ENCODE data around the gene NCF4. TPM values are rescaled to one million over a fixed set of nuclear protein-coding genes. Genes with fewer than 3 reads are reported as not detected.

The NCF4 gene
- total RNA-seq, 1 experiment from 2014 or later = not detected

DNA sequence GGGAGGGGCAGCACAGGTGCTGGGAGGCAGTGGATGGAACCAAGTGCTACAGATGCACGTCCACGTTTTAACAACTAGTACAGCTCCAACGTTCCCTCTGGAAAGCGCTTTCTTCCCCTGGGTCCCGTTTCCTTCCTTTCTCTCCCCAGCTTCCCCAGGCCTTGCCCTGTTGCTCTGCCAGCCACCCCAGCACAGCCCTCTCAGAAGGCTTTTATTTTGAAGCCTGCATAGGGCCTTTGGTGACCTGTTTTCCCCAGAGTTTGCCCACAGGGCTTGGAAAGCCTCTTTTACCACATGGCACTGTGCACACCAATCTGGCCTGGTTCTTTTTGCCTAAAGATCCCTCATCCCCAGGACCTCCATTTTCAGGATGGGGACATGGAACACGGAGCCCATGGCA, 13.9 kb upstream of the NCF4 start:
- Histone ChIP-seq H3K56ac (ENCODE audit: insufficient read length, low read depth, low read length) (no peak overlapping the region), H3K4me2 (ENCODE audit: insufficient read depth, insufficient read length, low read length) (no peak overlapping the region), H3K79me2 (ENCODE audit: insufficient read depth, low read length) (no peaks in the 10 kb centered on the region), H4K8ac (replicated peaks; ENCODE audit: insufficient read length, low read depth, low read length) (no peak overlapping the region), H4K20me1 (ENCODE audit: control insufficient read depth, insufficient read depth, insufficient read length) (no peaks in the 10 kb centered on the region), H3K23ac (ENCODE audit: insufficient read length, low read depth, low read length) (no peak overlapping the region), H3K9ac (ENCODE audit: extremely low read depth, insufficient read length, low read length) (no peak overlapping the region), H3K18ac (ENCODE audit: insufficient read length, low read depth, low read length) (no peak overlapping the region), H3K79me1 (ENCODE audit: insufficient read depth, low read depth, low read length, poor library complexity, severe bottlenecking) (no peaks in the 10 kb centered on the region), H2BK20ac (ENCODE audit: low read depth, low read length, poor library complexity, severe bottlenecking) (no peak overlapping the region), H4K91ac (ENCODE audit: insufficient read length, low read depth, low read length) (no peak overlapping the region), H4K5ac (ENCODE audit: insufficient read length, low read depth, low read length) (no peak overlapping the region), H2AK5ac (ENCODE audit: insufficient read length, low read length) (no peak overlapping the region), H3K4me1 (ENCODE audit: insufficient read depth, low read length) (no peaks in the 10 kb centered on the region), H2BK15ac (ENCODE audit: low read depth, low read length) (no peak overlapping the region), H3K23me2 (ENCODE audit: insufficient read length, low read depth, low read length, poor library complexity, severe bottlenecking) (no peaks in the 10 kb centered on the region), H3K27me3 (ENCODE audit: insufficient read depth, low read length) (no peaks in the 10 kb centered on the region; the same call in 1 of the 2 replicates), H2BK12ac (ENCODE audit: insufficient read length, low read depth, low read length) (no peak overlapping the region), H3K14ac (ENCODE audit: insufficient read depth, low read length) (no peak overlapping the region), H2BK5ac (ENCODE audit: insufficient read length, low read length) (no peak overlapping the region), H3K27ac (ENCODE audit: insufficient read length, low read depth, low read length) (no peak overlapping the region), H3T11ph (ENCODE audit: low read length) (no peak overlapping the region), H2AFZ (ENCODE audit: low read length) (no peak overlapping the region), H2BK120ac (ENCODE audit: low read depth, low read length, poor library complexity, severe bottlenecking) (no peak overlapping the region), H3K9me3 (ENCODE audit: control insufficient read depth, low read depth, low read length) (no peaks in the 10 kb centered on the region), H3K4ac (ENCODE audit: low read depth, low read length) (no peak overlapping the region)
- TF ChIP-seq, protein P1, sequence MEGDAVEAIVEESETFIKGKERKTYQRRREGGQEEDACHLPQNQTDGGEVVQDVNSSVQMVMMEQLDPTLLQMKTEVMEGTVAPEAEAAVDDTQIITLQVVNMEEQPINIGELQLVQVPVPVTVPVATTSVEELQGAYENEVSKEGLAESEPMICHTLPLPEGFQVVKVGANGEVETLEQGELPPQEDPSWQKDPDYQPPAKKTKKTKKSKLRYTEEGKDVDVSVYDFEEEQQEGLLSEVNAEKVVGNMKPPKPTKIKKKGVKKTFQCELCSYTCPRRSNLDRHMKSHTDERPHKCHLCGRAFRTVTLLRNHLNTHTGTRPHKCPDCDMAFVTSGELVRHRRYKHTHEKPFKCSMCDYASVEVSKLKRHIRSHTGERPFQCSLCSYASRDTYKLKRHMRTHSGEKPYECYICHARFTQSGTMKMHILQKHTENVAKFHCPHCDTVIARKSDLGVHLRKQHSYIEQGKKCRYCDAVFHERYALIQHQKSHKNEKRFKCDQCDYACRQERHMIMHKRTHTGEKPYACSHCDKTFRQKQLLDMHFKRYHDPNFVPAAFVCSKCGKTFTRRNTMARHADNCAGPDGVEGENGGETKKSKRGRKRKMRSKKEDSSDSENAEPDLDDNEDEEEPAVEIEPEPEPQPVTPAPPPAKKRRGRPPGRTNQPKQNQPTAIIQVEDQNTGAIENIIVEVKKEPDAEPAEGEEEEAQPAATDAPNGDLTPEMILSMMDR (conservative IDR thresholded peaks at IDR 0.05) = no peak
- Mint-ChIP-seq H3K36me3 (ENCODE audit: insufficient read depth in 1 of 3, low read depth in 3 of 3) (no peaks in the 10 kb centered on the region), H3K27ac (no peak overlapping the region), H3K27me3 (ENCODE audit: low read depth) (peaks cover 70% of the 10 kb centered on the region), H3K4me3 (no peak overlapping the region), H3K4me1 (peaks cover 0 to 15% of the 10 kb centered on the region in 2 experiments; a peak in 2 of 4 replicates), H3K9me3 (no peaks in the 10 kb centered on the region)
- WGBS (ENCODE audit: extremely low coverage, insufficient read length, low lambda C conversion rate) = no CpG with 5 or more reads among the region's 6 CpGs
- DNase-seq = no peak
